Measurements from ENCODE around the gene CLHC1. TPM values are rescaled to one million over a fixed set of nuclear protein-coding genes. Genes with fewer than 3 reads are reported as not detected.

The CLHC1 gene
- total and polyA plus RNA-seq, 2 donors (not counting 1 experiment from before 2014, with no cell fraction given): 2.0 to 12.8 TPM

GRCh38 chr2:55204950-55205349, 27.1 kb downstream of the CLHC1 start:
- no peak overlapping the region for H3K27ac Mint-ChIP-seq
- POLR2A ChIA-PET: no interaction called here
- DNase-seq (no peak), ATAC-seq (ENCODE audit: low read depth) (no peak)
- H3K4me3 Mint-ChIP-seq: no peak overlapping the region
- H3K27me3 ChIP-seq (replicated peaks in 1 of 4; ENCODE audit: control extremely low read depth in 1 of 4, control insufficient read depth in 3 of 4, insufficient read depth in 4 of 4, low read length in 3 of 4): no peaks in the 10 kb centered on the region
- no peak overlapping the region for H3K4me3 ChIP-seq (ENCODE audit: control extremely low read depth in 1 of 5, extremely low read depth in 1 of 5, insufficient read depth in 1 of 5, low read depth in 2 of 5, low read length in 4 of 5)
- H3K79me2 ChIP-seq (ENCODE audit: control insufficient read depth, insufficient read depth, low read length): no peaks in the 10 kb centered on the region
- H3K36me3 ChIP-seq (replicated peaks in 1 of 2; ENCODE audit: control extremely low read depth in 1 of 2, control insufficient read depth in 1 of 2, extremely low read depth in 1 of 2, insufficient read depth in 2 of 2, low read length in 1 of 2): no peaks in the 10 kb centered on the region
- no peak overlapping the region for H2AFZ ChIP-seq (ENCODE audit: insufficient read depth, low read depth, low read length, poor library complexity, severe bottlenecking)
- no peaks in the 10 kb centered on the region for H3K27me3 Mint-ChIP-seq
- peaks cover 0 to 10% (median 9%) of the 10 kb centered on the region in 3 donors for H3K9me3 ChIP-seq (ENCODE audit: control extremely low read depth in 1 of 3, control insufficient read depth in 2 of 3, insufficient read depth in 1 of 3, low read length in 2 of 3)
- H3K4me1 Mint-ChIP-seq: no peaks in the 10 kb centered on the region
- no peak overlapping the region for H3K27ac ChIP-seq (ENCODE audit: low read length in 2 of 2)
- peaks cover 10% of the 10 kb centered on the region for H3K9me3 Mint-ChIP-seq (ENCODE audit: insufficient read depth)
- H4K20me1 ChIP-seq (ENCODE audit: control insufficient read depth, insufficient read depth, low read length, poor library complexity, severe bottlenecking): no peaks in the 10 kb centered on the region
- TF ChIP-seq EZH2 (IDR thresholded peaks at IDR 0.05; ENCODE audit: borderline replicate concordance, insufficient read depth, low read depth, low read length, poor library complexity, severe bottlenecking) (no peak), CTCF (IDR thresholded peaks at IDR 0.05) (no peak)
- CTCF ChIA-PET: interaction anchor here (0.6 kb wide), 1 partner anchor 1160 kb away, joined by 3 read pairs; no protein-coding TSS in a partner anchor
- WGBS (ENCODE audit: insufficient coverage): no CpG with 5 or more reads among the region's 2 CpGs
- H3K4me1 ChIP-seq (ENCODE audit: control insufficient read depth in 2 of 2, insufficient read depth in 2 of 2, low read length in 2 of 2): no peaks in the 10 kb centered on the region
- intact Hi-C loops (cut with micrococcal nuclease): no loop called here
- H3K4me2 ChIP-seq (replicated peaks; ENCODE audit: low read depth, low read length, poor library complexity, severe bottlenecking): no peak overlapping the region
- H3K9ac ChIP-seq (ENCODE audit: low read length): no peak overlapping the region

- Mint-ChIP-seq H3K9me3 (ENCODE audit: insufficient read depth) (peaks cover 11% of the 10 kb centered on the region), H3K27ac (no peak overlapping the region), H3K4me3 (no peak overlapping the region), H3K27me3 (no peaks in the 10 kb centered on the region), H3K4me1 (no peaks in the 10 kb centered on the region)
- Histone ChIP-seq H4K20me1 (ENCODE audit: control insufficient read depth, insufficient read depth, low read length, poor library complexity, severe bottlenecking) (no peaks in the 10 kb centered on the region), H3K27me3 (replicated peaks in 1 of 4; ENCODE audit: control extremely low read depth in 1 of 4, control insufficient read depth in 3 of 4, insufficient read depth in 4 of 4, low read length in 3 of 4) (no peaks in the 10 kb centered on the region), H3K36me3 (replicated peaks in 1 of 2; ENCODE audit: control extremely low read depth in 1 of 2, control insufficient read depth in 1 of 2, extremely low read depth in 1 of 2, insufficient read depth in 2 of 2, low read length in 1 of 2) (no peaks in the 10 kb centered on the region), H3K79me2 (ENCODE audit: control insufficient read depth, insufficient read depth, low read length) (no peaks in the 10 kb centered on the region), H3K4me1 (ENCODE audit: control insufficient read depth in 2 of 2, insufficient read depth in 2 of 2, low read length in 2 of 2) (no peaks in the 10 kb centered on the region), H3K27ac (ENCODE audit: low read length in 2 of 2) (no peak overlapping the region), H3K4me3 (ENCODE audit: control extremely low read depth in 1 of 5, extremely low read depth in 1 of 5, insufficient read depth in 1 of 5, low read depth in 2 of 5, low read length in 4 of 5) (no peak overlapping the region), H3K4me2 (replicated peaks; ENCODE audit: low read depth, low read length, poor library complexity, severe bottlenecking) (no peak overlapping the region), H3K9ac (ENCODE audit: low read length) (no peak overlapping the region), H2AFZ (ENCODE audit: insufficient read depth, low read depth, low read length, poor library complexity, severe bottlenecking) (no peak overlapping the region), H3K9me3 (ENCODE audit: control extremely low read depth in 1 of 3, control insufficient read depth in 2 of 3, insufficient read depth in 1 of 3, low read length in 2 of 3) (peaks cover 0 to 14% (median 12%) of the 10 kb centered on the region in 3 donors)
- ChIA-PET POLR2A (no interaction called here), CTCF (no interaction called here)
- no peak for DNase-seq
- intact Hi-C loops (cut with micrococcal nuclease): no loop called here
- TF ChIP-seq EZH2 (IDR thresholded peaks at IDR 0.05; ENCODE audit: borderline replicate concordance, insufficient read depth, low read depth, low read length, poor library complexity, severe bottlenecking) (no peak), CTCF (IDR thresholded peaks at IDR 0.05) (no peak)
- no peak for ATAC-seq (ENCODE audit: low read depth)
- no CpG with 5 or more reads among the region's 3 CpGs for WGBS (ENCODE audit: insufficient coverage)
These were observed 27.6 kb downstream of the CLHC1 start for GRCh38 chr2:55204536-55204935.

All from B cell (primary cell).